GM19452 (cell line): Measurements from ENCODE around the gene KDM4D.
"Not testable (repeated sequence)": the region's sequence is repeated elsewhere in the genome, so short reads cannot be mapped to it uniquely, and the experiment has no call there.

Experiments
- ATAC-seq: cut with Tn5 transposase; IDR thresholded peaks from one replicate; pipeline ENCODE4 v1.9.1; 2021; ENCODE audit not compliant: unreplicated experiment

The KDM4D gene

GRCh38 chr11:94973099-94973968 lies at the start of gene KDM4D, which contains the start of gene CWC15:
KDM4D (plus strand) TSS chr11:94973709; CDS start chr11:94997373, 23,664 bp downstream.
CWC15 (minus strand) TSS chr11:94973556; CDS start chr11:94972185, 1,371 bp downstream.
- peak; percentile 100 for ATAC-seq

GRCh38 chr11:94924171-94924572 lies 49.3 kb upstream of the KDM4D start:
- no peak for ATAC-seq

GRCh38 chr11:94924612-94925011 lies 48.9 kb upstream of the KDM4D start:
- no peak for ATAC-seq

- ATAC-seq = peak; percentile 83
Measured at GRCh38 chr11:94925422-94926270, 47.9 kb upstream of the KDM4D start.

- no peak for ATAC-seq
Measured at GRCh38 chr11:94926271-94926625, 47.3 kb upstream of the KDM4D start.

- ATAC-seq = no peak
Measured at GRCh38 chr11:94926698-94927237, 46.7 kb upstream of the KDM4D start.

GRCh38 chr11:94928117-94928990 lies 45.2 kb upstream of the KDM4D start:
- no peak for ATAC-seq

- ATAC-seq = not testable (repeated sequence)
Measured at GRCh38 chr11:94932072-94932471, 41.4 kb upstream of the KDM4D start.

GRCh38 chr11:94932503-94932902 lies 41.0 kb upstream of the KDM4D start:
- no peak for ATAC-seq

GRCh38 chr11:94933223-94934130 lies 40.0 kb upstream of the KDM4D start:
- ATAC-seq = no peak

GRCh38 chr11:94934362-94934761 lies 39.1 kb upstream of the KDM4D start:
- ATAC-seq = no peak

- ATAC-seq = no peak
Measured at GRCh38 chr11:94934846-94935245, 38.7 kb upstream of the KDM4D start.

GRCh38 chr11:94938095-94939055 lies 35.1 kb upstream of the KDM4D start:
- no peak for ATAC-seq

GRCh38 chr11:94939346-94939745 lies 34.2 kb upstream of the KDM4D start:
- no peak for ATAC-seq

- no peak for ATAC-seq
Measured at GRCh38 chr11:94941131-94941530, 32.4 kb upstream of the KDM4D start.

GRCh38 chr11:94946812-94947211 lies 26.7 kb upstream of the KDM4D start:
- no peak for ATAC-seq

- no peak for ATAC-seq
Measured at GRCh38 chr11:94948070-94948617, 25.4 kb upstream of the KDM4D start.

- ATAC-seq = no peak
Measured at GRCh38 chr11:94954753-94955152, 18.8 kb upstream of the KDM4D start.
